Right forelimb (tissue), 1 donor: ENCODE results near the gene BAAT.
A peak's percentile ranks its signal among the peaks of the same experiment; 100 is the strongest.

Experiments
- DNase-seq: peaks from one replicate; pipeline ENCODE4 v3.0.0-alpha.2; 2018

Gene BAAT

DNA sequence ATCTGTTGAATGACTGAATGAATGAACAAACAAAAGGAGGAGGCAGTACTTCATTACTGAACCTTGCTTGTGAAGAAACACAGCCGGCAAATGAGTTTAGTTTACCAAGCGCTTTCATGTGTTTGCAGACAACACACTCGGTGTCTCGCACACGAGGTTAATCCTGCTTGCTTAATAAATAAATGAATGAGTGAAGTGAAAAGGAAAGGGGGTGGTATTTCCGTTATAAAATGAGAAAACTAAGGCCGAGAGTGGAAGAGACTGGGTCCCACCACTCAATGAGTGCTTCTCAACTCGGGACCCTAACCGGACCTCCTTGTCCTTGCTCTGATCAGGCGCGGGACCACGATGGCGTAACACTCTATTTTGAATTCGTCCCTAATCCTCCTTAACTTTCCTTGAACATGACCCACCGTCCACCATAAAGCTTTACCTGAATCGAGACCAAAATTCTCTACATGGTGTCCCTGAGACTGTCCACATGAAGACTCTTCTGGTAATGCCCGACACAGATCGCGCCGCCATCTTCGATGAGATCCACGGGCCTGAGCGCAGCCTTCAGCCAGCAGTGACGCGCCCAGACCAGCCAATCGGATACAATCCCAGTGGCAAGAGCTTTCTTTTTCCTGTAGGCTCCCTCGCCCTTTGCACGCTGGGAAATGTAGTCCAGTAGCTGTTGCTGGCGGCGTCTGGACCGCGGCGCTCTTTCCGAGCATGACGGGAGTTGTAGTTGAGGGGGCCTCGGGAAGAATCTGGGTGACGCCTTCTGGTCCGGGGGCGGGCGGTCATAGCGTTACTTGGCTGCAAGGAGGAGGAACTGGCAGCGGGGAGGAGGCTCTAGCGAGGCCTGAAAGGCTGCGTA lies 13.5 kb upstream of the BAAT start, which contains the start of the genes MRPL50 and ZNF189:
MRPL50 (minus strand) TSS at position 551 of the 862 bp plus-strand sequence; CDS start at position 525, 26 bp downstream.
ZNF189 (plus strand) TSS at position 784 of the 862 bp plus-strand sequence. CDS start 306 bp downstream, outside the sequence.
- DNase-seq, result peak; percentile 98

DNA sequence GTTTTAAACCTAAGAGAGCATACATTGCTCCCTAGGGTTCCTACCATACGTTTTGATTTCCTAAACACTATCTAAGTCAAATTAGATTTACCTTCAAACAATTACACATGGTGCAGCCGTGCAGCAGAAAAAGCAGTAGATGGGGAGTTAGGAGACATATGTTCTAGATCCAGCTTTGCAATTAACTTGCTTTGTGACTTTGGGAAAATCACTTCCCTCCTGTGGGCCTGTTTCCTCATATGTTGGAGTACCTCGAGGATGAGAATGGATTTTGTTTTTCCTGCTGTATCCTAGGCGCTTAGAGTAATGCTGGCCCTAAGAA lies 12.9 kb upstream of the BAAT start:
- DNase-seq, result no peak

DNA sequence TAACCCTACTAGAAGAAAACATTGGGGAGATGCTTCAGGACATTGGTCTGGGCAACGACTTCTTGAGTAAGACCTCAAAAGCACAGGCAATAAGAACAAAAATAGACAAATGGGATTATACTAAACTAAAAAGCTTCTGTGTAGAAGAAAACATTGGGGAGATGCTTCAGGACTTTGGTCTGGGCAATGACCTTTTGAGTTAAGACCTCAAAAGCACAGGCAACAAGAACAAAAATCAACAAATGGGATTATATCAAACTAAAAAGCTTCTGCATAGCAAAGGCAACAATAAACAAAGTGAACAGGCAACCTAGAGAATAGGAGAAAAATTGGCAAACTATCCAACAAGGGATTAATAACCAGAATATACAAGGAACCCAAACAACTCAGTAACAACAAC lies 9.9 kb upstream of the BAAT start:
- DNase-seq, result no peak

DNA sequence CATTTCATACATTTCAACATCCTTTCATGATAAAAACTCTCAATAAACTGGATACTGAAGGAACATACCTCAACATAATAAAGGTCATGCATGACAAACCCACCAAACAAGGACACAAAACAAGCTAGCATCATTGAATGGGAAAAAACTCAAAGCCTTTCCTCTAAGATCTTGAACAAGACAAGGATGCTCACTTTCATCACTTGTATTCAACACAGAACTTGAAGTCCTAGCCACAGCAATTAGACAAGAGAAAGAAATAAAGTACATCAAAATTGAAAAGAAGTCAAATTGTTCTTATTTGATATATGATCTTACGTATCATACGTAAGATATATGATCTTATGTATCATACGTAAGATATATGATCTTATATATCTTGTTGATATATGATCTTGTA lies 8.3 kb upstream of the BAAT start:
- DNase-seq, result no peak

DNA sequence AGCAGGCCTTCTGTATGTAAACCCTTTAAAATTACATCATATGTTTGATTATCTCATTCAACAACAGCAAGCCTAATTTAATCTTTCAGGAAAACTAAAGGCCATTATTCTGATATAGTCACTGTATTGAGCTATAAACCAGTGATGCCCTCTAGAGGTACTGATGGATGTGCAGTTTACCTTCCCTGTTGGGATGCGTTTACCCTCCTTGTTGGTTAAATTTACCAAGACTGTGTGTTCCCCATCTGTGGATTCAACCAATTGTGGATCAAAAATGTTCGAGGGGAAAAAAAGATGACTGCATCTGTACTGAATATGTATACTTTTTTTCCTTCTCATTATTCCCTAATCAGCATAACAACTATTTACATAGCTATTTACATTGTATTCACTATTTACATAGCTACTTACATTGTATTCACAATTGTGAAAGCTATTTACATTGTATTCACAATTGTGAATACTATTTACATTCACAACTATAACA lies 3.7 kb upstream of the BAAT start:
- DNase-seq, result no peak

DNA sequence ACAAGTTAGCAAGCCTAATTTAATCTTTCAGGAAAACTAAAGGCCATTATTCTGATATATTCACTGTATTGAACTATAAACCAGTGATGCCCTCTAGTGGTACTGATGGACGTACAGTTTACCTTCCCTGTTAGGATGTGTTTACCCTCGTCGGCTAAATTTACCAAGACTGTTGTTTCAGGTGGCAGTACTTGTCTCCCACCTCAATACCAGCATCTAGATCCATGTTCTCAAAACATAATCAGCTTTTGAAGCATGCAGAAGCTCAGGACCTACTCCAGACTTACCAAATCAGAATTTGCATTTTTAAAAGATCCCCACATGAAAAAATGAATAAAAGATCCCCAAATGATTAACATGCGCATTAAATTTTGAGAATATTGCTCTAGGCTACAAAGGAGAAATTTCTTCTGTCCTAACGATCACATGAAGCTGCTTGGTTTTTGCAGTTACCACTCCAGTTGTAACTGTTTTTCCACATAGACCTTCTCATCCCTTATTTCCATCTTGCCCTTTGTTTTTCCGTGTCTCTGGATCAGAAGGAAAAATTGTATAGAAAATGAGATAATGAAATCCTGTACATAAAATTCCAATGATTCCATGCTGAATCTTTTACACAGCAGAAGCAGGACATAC lies 3.2 kb upstream of the BAAT start:
- no peak for DNase-seq

DNA sequence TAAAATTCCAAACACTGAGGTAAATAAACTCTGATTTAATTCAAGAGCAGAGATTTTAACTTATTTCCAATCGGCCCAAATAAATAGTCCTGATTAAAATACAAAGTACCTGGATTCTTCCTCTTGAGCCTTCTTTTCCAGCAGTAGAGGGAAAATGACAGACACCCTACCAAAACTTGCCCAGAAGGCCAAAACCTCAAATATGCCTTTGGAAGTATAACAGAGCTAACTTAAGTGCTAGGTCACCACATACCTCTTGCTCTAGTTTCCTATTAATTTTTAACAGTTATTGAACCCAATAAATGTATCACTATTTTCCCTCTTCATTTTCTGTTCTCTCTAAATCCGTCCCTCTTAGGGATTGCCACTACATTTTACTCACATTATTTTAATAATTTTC lies 1.4 kb downstream of the BAAT start:
- no peak for DNase-seq

DNA sequence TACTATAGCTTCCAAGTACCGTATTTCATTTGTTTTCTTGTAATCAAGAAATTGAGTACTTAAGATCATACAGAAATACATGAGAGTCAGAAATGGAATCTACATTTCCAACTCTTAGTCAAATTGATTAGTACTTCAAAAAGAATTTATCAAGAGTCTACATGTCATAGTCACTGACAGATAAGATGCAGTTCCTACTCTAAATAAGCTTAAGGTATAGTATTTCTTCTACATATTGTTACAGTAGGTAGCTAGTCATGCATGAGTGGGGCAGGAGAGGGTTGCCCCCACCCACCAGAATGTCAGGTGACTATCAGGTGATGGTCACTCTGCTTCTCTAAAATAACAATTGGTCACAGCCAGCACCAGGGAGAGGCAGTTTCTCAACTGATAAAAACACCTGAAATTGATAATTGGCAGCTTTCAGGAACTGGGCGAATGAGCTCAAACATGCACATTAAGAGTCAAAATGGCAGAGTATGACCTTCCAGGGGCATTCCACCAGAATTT lies 2.9 kb downstream of the BAAT start:
- no peak for DNase-seq

DNA sequence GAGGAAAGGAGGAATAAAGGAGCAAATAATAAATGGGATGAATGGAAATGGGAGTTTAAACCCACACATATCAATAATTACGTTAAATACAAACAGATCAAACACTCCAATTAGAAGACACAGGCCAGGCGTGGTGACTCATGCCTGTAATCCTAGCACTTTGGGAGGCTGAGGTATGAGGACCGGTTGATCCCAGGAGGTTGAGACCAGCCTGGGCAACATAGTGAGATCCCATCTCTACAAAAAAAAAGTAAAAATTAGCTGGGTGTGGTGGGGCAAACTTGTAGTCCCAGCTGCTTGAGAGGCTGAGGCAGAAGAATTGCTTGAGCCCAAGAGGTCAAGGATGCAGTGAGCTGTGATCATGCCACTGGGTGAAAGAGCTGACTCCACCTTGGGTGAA lies 3.7 kb downstream of the BAAT start:
- DNase-seq, result no peak

DNA sequence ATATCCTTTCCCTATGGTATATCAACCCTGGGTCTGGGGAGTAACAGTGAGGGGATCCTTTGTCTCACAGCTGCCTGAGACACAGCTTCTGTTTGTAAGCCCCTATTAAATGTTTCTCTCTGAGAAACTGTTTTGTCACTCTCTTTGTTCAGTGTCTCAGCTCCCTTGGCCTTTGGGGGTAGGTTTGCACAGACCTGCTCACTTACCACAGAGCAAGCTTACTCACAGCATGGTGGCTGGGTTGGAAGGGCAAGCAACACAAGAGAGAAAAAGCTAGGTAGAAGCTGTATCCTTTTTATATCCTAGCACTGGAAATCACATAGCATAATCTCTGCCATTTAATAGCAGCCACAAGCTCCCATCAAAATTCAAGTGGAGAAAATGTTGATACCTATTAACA lies 4.5 kb downstream of the BAAT start:
- no peak for DNase-seq

DNA sequence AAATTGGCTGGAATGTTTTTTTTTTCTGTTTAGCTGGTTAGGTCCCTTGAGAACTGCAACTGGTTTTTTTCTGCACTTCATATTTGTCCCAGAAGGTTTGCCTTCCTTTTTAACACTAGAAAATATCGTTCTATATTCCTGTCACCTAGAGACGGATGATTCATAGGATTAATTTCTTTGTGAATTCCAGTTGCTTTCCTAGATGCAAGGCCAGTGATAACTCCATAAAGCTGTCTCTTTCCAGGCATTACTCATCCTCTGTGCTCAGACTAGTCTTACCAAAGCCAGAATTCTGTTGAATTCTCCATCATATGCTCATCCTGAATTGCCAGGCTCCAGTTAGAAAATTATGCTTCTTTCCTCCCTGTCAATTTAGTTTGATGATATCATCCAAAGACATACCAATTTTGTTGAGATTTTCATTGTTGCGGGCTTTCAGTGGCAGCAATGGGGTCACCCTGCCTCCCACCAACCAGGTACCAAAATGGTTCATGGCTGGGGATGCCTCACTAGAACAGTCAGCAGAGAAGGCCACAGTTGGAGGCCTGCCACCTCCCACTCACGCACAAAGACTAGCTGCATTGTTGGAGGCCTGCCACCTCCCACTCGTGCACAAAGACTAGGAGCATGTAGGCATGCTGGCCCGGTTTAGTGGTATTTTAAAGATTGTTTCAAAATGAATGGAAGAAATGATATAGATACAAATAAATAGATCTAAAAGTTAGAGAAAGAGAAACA lies 8.5 kb downstream of the BAAT start:
- no peak for DNase-seq

DNA sequence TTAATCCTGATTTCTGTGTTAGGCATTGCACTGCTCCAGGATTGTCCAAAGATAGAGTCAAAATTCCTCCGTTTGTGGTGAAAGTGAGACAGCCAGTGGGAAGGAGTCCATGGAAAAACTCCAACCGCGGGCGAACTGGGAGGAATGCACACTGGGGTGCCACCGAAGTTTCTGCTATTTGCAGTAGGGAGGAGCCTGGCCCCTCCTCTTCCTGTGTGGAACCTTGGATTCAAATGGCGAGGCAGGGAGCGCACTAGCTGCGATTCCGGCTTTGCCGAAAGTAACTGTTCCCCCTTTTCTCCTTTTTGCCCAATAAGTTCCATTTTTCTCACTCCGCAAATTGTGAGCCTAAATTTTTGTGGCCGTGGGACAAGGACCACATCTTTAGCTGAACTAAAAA lies 9.3 kb downstream of the BAAT start:
- DNase-seq, result no peak

DNA sequence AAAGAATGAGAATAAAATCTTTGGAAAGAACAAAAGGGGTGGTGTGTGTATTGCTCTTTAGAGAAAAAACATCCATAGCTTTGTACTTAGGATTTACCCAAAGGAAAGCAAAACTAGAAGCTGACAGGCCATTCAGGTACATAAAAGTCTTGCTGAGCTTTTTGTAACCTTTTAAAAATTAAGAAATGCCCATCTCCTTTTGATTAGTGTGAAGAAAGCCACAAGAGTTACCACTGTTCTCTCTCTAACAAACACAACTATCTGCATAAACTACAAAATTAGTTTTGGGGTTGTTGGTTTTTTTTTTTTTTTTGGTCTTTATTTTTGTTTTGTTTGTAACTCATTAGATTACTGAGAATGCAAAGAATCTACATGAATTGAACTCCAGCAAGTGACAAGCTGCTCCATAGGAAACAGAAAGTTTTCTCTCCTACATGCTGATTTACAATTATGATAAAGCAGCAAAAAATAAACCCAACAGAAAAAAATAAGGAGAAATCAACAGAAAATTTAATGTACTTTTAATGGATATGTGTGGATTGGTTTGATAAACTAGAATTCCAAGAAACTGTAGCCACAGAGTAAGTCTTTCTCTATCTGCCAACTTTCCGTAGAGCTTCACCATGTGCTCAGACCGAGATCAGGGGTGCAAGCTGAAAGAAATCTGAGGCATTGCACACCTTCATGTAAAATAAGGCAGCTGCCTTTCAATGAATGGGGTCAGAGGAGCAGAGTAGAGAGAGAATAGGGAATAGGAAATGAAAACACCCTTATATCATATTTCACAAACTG lies 12.3 kb downstream of the BAAT start:
- DNase-seq, result no peak

DNA sequence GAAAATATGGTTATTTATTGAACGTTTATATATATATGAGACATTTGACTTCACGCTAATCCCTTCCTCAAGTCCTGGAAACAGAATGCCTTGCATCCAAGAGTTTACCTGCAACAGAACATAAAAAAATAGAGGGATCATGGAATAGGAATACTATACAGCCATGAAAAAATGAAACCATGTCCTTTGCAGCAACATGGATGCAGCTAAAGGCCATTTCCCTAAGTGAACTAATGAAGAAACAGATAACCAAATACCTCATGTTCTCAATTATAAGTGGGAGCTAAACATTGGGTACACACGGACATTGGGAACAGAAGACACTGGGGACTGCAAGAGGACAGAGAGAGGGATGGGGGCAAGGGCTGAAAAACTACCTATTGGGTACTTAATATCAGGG lies 13.0 kb downstream of the BAAT start:
- DNase-seq, result no peak

DNA sequence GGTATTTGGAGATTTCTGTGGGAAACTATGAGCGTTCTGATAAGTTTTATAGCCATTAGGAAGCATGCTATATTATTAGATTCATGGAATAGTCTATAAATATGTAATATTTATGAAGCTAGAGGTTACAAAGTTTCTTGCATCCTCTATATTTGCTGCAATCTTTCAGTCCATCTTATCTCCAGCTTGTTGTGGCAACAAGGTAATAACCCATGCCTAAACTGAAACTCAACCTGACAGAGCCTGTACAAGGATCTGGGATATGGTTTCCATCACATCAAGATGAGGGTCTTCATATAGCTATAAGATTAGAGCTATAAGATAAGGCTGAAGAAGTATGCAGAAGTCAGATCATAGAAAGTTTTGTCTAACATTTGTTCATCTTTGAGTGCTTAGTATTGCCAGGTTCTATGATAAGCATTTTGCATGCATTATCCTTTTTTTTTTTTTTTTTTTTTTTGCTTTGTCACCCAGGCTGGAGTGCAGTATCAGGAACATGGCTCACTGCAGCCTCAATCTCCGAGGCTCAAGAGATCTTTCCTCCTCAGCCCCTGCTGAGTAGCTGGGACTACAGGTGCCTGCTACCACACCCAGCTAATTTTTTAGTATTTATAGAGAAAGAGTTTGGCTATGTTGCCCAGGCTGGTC lies 14.8 kb downstream of the BAAT start:
- no peak for DNase-seq

DNA sequence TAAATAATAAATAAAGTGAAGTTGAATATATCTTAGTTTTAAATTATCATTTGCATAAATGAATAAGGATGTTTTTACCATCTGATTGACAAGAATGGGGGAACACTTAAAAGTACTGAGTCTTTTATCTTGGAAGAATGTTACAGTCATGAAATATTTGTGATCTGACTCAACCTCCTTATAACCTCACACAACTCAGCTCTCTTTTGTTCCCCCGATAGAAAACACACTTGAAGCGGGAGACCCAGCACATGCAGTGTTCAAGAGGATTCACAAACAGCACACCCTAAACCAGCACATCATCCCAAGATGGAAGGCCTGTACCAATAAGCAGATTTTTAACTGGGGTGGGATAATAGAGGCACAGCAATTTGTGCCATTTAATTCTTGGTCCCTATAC lies 15.5 kb downstream of the BAAT start:
- no peak for DNase-seq

DNA sequence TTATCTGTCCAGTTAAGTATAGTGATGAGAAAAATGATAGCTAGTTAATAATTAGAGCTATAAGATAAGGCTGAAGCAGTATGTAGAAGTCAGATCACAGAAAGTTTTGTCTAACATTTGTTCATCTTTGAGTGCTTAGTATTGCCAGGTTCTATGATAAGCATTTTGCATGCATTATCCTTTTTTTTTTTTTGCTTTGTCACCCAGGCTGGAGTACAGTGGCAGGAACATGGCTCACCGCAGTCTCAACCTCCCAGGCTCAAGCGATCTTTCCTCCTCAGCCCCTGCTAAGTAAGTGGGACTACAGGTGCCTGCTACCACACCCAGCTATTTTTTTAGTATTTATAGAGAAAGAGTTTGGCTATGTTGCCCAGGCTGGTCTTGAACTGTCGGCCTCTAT lies 17.5 kb downstream of the BAAT start:
- no peak for DNase-seq

DNA sequence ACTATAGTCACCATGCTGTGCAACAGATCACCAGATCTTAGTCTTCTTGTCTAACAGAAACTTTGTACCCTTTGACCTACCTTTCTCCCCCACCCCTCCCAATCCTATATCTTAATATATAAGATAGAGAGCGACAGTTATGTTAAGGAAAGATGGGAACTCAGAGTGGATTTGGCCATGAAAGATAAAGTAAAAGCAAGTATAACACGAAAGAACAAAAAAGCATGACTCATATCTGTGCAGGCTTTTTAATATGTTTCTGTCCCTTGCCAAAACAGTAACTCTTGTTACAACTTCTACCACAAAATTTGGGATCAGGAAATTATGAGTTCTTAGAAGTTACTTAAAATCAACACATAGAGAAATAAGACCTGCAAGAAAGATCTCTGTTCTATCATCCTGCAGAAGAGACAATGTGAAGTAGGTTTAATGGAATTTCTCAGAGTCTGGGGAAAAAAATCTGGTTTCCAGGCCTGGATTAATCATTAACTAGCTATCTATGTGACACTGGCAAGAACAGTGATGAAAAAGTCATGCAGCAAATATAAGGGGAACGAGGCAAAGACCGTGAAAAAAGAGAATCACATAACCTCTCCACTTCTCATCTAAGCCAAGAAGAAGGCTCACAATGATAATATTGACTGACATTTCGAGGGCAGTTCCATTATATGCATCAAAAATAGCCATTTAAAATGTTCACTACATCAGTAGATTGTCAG lies 18.6 kb downstream of the BAAT start:
- no peak for DNase-seq

DNA sequence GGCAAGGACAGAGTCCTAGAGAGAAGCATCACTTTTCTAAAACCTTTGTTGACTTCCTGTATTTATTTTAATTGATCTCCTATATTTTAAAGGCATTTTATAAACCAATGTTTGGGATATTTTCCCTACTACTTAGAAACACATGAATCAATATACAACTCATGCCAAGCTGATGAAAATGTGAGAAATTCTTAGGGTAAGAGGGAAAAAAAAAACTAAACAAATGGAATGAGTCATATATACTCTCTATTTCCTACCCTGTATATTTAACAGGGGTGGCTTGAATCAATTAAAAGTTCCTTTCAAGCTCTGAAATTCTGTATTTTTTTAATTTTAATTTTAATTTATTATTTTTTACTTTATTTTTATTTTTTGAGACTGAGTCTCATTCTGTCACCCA lies 19.6 kb downstream of the BAAT start:
- no peak for DNase-seq

DNA sequence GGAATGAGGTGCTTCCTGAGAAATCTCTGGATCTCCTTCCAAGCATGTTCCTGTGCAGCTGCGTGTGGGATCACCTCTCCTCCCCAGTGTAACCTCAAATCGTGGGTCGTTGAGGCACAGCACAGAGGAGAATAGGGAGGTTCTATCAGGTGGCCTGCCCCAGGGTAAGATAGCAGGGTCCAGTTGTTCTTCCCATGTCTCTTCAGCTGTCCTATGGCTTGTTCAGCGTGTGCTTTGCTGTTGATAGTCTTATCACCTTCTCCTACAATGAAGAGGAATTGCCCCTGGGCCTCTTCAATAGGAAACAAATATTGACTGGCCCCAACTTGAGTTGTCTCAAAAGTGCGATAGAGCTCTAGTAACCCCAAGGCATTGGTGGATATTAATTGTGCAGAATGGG lies 22.4 kb downstream of the BAAT start:
- DNase-seq, result no peak

DNA sequence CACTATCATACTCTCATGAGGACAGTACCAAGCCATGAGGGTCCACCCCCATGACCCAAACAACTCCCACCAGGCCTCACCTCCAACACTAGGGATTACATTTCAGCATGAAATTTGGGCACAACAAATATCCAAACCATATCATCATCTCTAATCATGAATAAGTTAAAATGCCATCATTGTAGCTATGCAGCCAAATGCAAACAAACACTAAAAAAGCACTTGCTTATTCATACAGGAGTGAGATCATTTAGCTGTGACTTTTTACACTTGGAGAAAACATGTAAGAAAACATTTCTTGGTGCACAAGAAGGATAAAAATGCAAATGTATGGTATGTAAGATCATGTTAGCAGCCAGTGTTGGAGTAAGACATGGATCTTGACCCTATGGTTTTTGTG lies 24.2 kb downstream of the BAAT start:
- DNase-seq, result no peak
